HFFc6 (cell line): ENCODE measurements around the gene DCP1A. TPM values are rescaled to one million over a fixed set of nuclear protein-coding genes. Genes with fewer than 3 reads are reported as not detected.

Experiments used
- DNase-seq: peaks from one replicate; pipeline ENCODE4 v3.0.0-alpha.2; 2018
- H3K27ac Mint-ChIP-seq: 2 replicates; pipeline ENCODE4 v1.8.0; 2020; ENCODE audit warnings: mild to moderate bottlenecking, mixed read lengths
- H3K27me3 Mint-ChIP-seq: 2 replicates; pipeline ENCODE4 v1.8.0; 2021; ENCODE audit warnings: mild to moderate bottlenecking, moderate library complexity, mixed read lengths; ENCODE audit not compliant: insufficient read depth
- H3K36me3 Mint-ChIP-seq: 2 replicates; pipeline ENCODE4 v1.8.0; 2021; ENCODE audit warnings: low read depth, mixed read lengths
- H3K4me1 Mint-ChIP-seq: 2 replicates; pipeline ENCODE4 v1.8.0; 2020; ENCODE audit warnings: low read depth, mixed read lengths
- H3K4me3 Mint-ChIP-seq: 2 replicates; pipeline ENCODE4 v1.8.0; 2020; ENCODE audit warnings: mild to moderate bottlenecking, moderate library complexity, mixed read lengths
- H3K9me3 Mint-ChIP-seq: 2 replicates; pipeline ENCODE4 v1.8.0; 2020; ENCODE audit warnings: mild to moderate bottlenecking, mixed read lengths
- total RNA-seq, 6 experiments: library from RNA; stranded (reverse); fragmentation: NEBNext Ultra II Directional; extraction: Animal tissue kit (Norgen Biotek cat#: 25700); gene quantifications; 2 replicates in 1 of 6; 3 replicates in 5 of 6; pipeline ENCODE4 v1.2.3, GENCODE V29; 2021
- TF ChIP-seq, protein P1 (sequence below): fragments of 200-600 bp; sonication (generic); IDR thresholded peaks from 2 replicates; pipeline ENCODE4 v1.5.0; 2021; ENCODE audit warnings: antibody characterized with exemption, mild to moderate bottlenecking

Gene DCP1A
- total RNA-seq, 6 experiments from 2014 or later, result 14.9 to 18.8 (median 16.6) TPM

GRCh38 chr3:53267766-53268165 is 79.6 kb downstream of the DCP1A start:
- peaks cover 37% of the 10 kb centered on the region for H3K4me1 Mint-ChIP-seq
- no peaks in the 10 kb centered on the region for H3K9me3 Mint-ChIP-seq
- TF ChIP-seq, protein P1, sequence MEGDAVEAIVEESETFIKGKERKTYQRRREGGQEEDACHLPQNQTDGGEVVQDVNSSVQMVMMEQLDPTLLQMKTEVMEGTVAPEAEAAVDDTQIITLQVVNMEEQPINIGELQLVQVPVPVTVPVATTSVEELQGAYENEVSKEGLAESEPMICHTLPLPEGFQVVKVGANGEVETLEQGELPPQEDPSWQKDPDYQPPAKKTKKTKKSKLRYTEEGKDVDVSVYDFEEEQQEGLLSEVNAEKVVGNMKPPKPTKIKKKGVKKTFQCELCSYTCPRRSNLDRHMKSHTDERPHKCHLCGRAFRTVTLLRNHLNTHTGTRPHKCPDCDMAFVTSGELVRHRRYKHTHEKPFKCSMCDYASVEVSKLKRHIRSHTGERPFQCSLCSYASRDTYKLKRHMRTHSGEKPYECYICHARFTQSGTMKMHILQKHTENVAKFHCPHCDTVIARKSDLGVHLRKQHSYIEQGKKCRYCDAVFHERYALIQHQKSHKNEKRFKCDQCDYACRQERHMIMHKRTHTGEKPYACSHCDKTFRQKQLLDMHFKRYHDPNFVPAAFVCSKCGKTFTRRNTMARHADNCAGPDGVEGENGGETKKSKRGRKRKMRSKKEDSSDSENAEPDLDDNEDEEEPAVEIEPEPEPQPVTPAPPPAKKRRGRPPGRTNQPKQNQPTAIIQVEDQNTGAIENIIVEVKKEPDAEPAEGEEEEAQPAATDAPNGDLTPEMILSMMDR, result no peak
- H3K36me3 Mint-ChIP-seq, result no peaks in the 10 kb centered on the region
- no peak for DNase-seq
- H3K4me3 Mint-ChIP-seq, result no peak overlapping the region
- peak overlapping the region; percentile 48 for H3K27ac Mint-ChIP-seq
- H3K27me3 Mint-ChIP-seq, result no peaks in the 10 kb centered on the region; the same call in 1 of the 2 replicates

- TF ChIP-seq, protein P1, result no peak
- Mint-ChIP-seq H3K27ac (no peak overlapping the region), H3K4me3 (no peak overlapping the region)
Measured at GRCh38 chr3:53264718-53265117, 82.6 kb downstream of the DCP1A start.

DNA sequence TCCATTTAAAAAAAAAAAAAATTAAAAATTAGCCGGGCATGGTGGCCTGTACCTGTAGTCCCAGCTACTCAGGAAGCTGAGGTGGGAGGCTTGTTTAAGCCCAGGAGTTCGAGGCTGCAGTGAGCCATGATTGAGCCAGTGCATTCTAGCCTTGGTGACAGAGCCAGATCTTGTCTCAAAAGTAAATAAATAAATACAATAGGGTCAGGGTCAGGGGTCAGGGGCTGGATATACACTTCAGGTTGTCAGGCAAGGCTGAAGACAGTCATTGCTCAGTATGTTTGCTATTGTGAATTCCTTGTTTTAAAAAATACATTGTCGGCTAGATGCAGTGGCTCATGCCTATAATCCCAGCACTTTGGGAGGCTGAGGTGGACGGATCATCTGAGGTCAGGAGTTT is 83.4 kb downstream of the DCP1A start:
- no peaks in the 10 kb centered on the region for H3K36me3 Mint-ChIP-seq
- H3K4me1 Mint-ChIP-seq, result peaks cover 36% of the 10 kb centered on the region
- no peak overlapping the region for H3K4me3 Mint-ChIP-seq
- no peak for DNase-seq
- H3K27me3 Mint-ChIP-seq, result peaks cover 2% of the 10 kb centered on the region; the same call in 1 of the 2 replicates
- TF ChIP-seq, protein P1, result no peak
- no peaks in the 10 kb centered on the region for H3K9me3 Mint-ChIP-seq
- no peak overlapping the region for H3K27ac Mint-ChIP-seq

More at GRCh38 chr3:53264718-53265117, 82.6 kb downstream of the DCP1A start:
- H3K36me3 Mint-ChIP-seq, result no peaks in the 10 kb centered on the region
- no peak for DNase-seq
- H3K9me3 Mint-ChIP-seq, result no peaks in the 10 kb centered on the region
- peaks cover 34% of the 10 kb centered on the region for H3K4me1 Mint-ChIP-seq
- H3K27me3 Mint-ChIP-seq, result no peaks in the 10 kb centered on the region

GRCh38 chr3:53261712-53262111 is 85.6 kb downstream of the DCP1A start:
- Mint-ChIP-seq H3K27me3 (peaks cover 2% of the 10 kb centered on the region; the same call in 1 of the 2 replicates), H3K36me3 (no peaks in the 10 kb centered on the region), H3K4me3 (no peak overlapping the region), H3K27ac (peak overlapping the region; percentile 5; the same call in 1 of the 2 replicates), H3K9me3 (no peaks in the 10 kb centered on the region), H3K4me1 (peaks cover 29% of the 10 kb centered on the region)
- TF ChIP-seq, protein P1, result no peak
- no peak for DNase-seq

DNA sequence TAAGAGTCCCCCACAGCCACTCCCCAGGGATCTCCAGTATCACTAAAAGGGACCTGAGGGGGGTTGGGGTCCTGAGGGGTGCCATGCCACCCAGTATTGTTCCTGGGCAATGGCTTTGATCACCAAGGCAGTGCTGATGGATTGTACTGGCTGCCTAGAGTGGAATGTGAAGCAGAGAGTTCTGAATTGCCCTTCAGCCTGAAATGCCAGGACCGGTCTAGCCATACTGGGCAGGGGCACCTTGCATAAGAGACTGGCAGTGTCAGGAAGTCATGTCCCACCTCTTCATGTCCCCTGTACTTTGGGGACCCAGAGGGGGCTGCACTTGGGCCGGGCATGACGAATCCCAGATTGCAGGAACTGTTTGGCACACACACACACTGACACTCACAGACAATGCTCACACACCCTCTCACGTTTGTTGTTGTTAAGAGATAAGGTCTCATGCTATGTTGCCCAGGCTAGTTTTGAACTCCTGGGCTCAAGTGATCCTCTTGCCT is 87.0 kb downstream of the DCP1A start:
- Mint-ChIP-seq H3K9me3 (no peaks in the 10 kb centered on the region), H3K4me1 (peaks cover 24% of the 10 kb centered on the region), H3K4me3 (no peak overlapping the region), H3K27ac (no peak overlapping the region), H3K36me3 (no peaks in the 10 kb centered on the region), H3K27me3 (peaks cover 2% of the 10 kb centered on the region; the same call in 1 of the 2 replicates)
- TF ChIP-seq, protein P1, result no peak
- DNase-seq, result no peak
